Measurements from ENCODE around the gene ADGRB2.

Gene ADGRB2

DNA sequence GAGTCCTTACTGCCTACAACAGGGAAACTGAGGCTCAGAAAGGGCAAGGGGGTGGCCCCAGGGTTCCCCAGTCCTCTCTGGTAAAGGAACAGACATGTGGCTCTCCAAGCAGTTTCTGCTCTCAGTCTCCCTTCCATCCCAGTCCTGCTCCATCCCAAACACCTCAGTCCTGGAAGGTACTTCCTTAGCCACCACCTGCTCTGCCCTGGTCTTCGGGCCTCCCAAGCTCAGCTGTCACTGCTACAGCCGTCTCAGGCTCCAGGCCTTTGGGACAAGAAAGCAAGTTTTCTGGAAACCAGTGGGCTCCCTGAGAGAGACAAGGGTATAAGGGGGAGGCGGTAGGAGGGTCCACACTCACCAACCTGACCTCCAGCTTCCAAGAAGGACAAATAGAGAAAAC is 23.1 kb upstream of the ADGRB2 start:
- TF ChIP-seq, protein P1, sequence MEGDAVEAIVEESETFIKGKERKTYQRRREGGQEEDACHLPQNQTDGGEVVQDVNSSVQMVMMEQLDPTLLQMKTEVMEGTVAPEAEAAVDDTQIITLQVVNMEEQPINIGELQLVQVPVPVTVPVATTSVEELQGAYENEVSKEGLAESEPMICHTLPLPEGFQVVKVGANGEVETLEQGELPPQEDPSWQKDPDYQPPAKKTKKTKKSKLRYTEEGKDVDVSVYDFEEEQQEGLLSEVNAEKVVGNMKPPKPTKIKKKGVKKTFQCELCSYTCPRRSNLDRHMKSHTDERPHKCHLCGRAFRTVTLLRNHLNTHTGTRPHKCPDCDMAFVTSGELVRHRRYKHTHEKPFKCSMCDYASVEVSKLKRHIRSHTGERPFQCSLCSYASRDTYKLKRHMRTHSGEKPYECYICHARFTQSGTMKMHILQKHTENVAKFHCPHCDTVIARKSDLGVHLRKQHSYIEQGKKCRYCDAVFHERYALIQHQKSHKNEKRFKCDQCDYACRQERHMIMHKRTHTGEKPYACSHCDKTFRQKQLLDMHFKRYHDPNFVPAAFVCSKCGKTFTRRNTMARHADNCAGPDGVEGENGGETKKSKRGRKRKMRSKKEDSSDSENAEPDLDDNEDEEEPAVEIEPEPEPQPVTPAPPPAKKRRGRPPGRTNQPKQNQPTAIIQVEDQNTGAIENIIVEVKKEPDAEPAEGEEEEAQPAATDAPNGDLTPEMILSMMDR (IDR thresholded peaks at IDR 0.05; ENCODE audit: low read depth, low read length, missing control alignments): no peak
- H3K4me3 ChIP-seq (replicated peaks; ENCODE audit: low read depth, low read length): no peak overlapping the region
- no peak for DNase-seq (ENCODE audit: extremely low read depth, low read depth)

DNA sequence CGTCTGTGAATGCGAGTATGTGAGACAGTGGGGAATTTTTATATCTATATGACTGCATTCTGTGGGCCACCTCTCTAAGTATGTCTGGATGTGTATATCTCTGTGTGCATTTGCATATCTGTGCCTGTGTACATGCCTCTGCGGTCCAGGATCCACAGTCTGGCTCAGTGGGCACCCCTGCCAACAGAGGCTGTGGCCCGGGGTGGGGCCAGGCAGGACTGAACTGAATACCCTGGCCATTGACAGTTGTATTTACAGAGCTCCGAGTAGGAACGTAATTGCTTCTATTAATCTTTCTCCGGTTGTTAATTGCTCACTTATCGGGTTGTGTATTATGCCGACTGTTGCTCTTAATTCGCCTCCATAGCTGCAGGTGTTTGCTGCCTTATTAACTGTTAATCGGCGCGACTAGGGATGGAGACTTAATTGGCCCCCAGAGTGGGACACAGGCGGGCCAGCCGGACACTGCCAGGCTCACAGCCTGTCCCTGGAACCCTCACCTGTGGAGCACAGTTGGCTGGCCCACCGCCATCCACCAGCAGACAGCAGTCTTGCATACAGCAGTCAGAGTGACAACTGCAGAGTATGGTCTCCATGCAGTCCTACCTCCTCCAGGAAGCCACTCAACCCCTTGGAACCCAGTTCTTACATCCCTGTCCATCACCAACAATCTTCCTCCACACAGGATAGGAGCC is 22.4 kb upstream of the ADGRB2 start:
- no peak for DNase-seq (ENCODE audit: extremely low read depth, low read depth)
- TF ChIP-seq, protein P1 (IDR thresholded peaks at IDR 0.05; ENCODE audit: low read depth, low read length, missing control alignments): no peak

DNA sequence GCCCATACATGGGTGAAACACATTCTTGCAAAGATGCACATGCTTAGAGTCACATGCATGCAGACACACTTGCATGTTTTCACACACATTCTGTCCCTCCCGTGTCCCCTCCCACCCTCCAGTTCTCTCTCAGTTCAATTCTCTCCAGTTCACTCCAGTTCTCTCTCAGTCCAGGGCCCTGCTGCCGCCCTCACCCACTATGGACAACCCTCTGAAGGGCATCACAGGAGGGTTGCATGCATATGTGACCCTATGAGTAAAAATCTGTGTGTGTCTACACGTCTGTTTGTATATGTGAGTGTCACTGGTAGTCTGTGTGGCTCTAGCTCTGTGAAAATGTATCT is 21.8 kb upstream of the ADGRB2 start:
- TF ChIP-seq, protein P1 (IDR thresholded peaks at IDR 0.05; ENCODE audit: low read depth, low read length, missing control alignments): no peak
- H3K4me3 ChIP-seq (replicated peaks; ENCODE audit: low read depth, low read length): no peak overlapping the region
- no peak for DNase-seq (ENCODE audit: extremely low read depth, low read depth)

More for the DNA sequence above, 22.4 kb upstream of the ADGRB2 start:
- no peak overlapping the region for H3K4me3 ChIP-seq (replicated peaks; ENCODE audit: low read depth, low read length)

DNA sequence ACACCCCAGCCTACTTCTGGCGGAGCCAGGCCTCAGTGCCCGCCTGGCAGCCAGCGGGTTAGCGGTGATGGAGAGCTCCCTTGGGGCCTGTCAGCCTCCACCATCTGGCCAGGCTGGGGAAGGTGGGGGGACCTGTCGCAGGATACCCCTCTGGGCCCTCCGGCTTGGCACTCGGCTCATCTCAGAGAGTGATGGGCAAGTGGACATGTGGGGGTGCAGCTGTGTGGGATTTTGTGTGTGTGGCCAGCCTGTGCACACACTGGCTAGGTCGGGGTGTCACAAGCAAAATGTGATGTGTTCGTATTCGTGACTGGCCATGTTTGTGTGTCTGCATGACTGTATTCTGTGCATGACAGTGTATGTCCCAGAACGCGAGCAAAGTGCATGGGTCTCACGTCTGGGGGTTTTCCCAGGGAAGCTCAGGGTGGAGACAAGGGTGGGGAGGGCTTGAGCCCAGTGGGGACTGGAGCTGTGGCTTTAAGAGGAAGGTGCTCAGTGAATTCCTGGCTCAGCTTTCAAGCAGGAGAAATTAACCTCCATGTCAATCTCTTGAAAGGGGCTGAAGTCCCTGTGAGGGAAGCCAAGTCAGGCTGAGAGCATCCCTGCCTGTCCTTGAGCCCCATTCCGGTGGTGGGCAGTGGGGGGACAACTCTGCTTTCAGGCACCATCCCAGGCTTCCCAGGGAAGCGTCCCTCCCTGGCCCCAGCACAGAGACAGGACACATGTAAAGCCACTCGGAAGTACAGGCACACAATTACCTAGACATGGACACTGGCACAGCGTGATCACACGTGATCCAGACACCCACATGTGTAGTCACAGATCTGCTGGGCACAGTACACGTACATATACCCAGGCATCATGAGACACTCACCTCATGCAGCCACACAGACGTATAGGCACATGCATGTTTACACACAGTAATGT is 21.1 kb upstream of the ADGRB2 start:
- no peak for DNase-seq (ENCODE audit: extremely low read depth, low read depth)
- H3K4me3 ChIP-seq (replicated peaks; ENCODE audit: low read depth, low read length): no peak overlapping the region
- TF ChIP-seq, protein P1 (IDR thresholded peaks at IDR 0.05; ENCODE audit: low read depth, low read length, missing control alignments): no peak

DNA sequence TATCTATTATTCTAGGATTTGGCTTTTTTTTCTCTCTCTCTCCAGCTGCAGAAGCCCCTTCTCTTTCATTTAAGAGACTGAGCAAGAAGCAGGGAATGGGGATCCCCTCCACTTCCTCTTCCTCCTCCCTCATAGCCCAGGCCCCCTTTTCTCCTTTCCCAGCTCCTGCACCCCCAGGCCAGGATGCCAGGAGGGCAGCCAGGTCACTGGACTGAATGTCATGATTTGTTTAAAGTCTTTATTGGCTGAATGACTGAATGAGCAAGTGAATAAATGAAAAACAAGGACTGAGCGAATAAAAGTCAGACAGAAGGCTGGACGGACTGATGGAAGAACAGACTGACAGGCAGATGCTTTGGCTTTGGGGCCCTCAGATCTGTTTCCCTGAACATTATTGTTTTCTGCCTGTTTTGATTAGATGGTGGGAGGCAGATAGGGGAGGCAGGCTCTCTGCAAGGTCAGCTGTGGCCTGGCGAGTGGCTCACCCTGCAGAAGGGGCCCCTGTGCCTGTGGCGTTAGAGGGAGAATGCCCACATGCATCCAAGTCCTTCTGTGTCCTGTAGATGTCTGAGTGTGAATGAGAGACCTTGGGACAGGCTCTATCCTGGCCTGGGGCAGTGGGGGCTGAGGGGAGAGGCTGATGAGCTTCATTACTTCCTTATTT is 20.3 kb upstream of the ADGRB2 start:
- TF ChIP-seq, protein P1 (IDR thresholded peaks at IDR 0.05; ENCODE audit: low read depth, low read length, missing control alignments): no peak
- H3K4me3 ChIP-seq (replicated peaks; ENCODE audit: low read depth, low read length): no peak overlapping the region
- DNase-seq (ENCODE audit: extremely low read depth, low read depth): no peak

DNA sequence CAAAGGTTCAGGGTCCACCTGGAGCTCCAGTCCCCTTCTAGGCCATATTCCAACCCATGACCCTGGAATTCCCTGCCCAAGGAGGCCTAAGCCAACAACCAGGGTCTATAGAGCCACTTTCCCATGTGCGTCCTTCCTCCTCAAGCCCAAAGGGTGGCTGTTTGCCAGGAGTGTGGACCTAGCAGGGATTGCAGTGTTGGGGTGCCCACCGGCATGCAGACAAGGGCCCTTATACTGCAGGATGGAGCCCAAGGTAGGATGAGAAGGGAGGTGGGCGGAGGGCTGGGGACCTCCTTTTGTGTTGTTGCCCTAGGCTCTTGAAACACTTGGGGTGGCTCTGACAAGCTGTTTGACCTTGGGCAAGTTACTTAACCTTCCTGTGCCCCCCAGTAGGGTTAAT is 19.7 kb upstream of the ADGRB2 start:
- DNase-seq (ENCODE audit: extremely low read depth, low read depth): no peak

More for the DNA sequence above, 19.7 kb upstream of the ADGRB2 start:
- no peak overlapping the region for H3K4me3 ChIP-seq (replicated peaks; ENCODE audit: low read depth, low read length)
- TF ChIP-seq, protein P1 (IDR thresholded peaks at IDR 0.05; ENCODE audit: low read depth, low read length, missing control alignments): no peak

All from HFF-Myc (cell line).